Right atrium auricular region (tissue), 2 donors: Measurements from ENCODE around the gene MAGEF1. TPM values are rescaled to one million over a fixed set of nuclear protein-coding genes. Genes with fewer than 3 reads are reported as not detected.

ENCODE experiments used
- DNase-seq: peaks from one replicate; pipeline ENCODE4 v3.0.0-alpha.2; 2019; ENCODE audit warnings: low spot score
- H3K27ac ChIP-seq, 2 donors: fragments of 200-600 bp; sonication (generic); 1 replicate in 1 of 2; 2 replicates in 1 of 2; pipeline ENCODE4 v1.5.1; 2016 to 2019
- H3K27me3 ChIP-seq, 2 donors: fragments of 200-600 bp; sonication (generic); one replicate each; pipeline versions ENCODE4 v1.5.1 to v1.6.0; 2017 to 2019
- H3K36me3 ChIP-seq: fragments of 200-600 bp; sonication (generic); one replicate; pipeline ENCODE4 v1.5.1; 2016
- H3K4me1 ChIP-seq, 2 donors: fragments of 200-600 bp; sonication (generic); one replicate each; pipeline versions ENCODE4 v1.5.1 to v1.6.0; 2017 to 2019
- H3K4me3 ChIP-seq, 2 donors: fragments of 200-600 bp; sonication (generic); 1 replicate in 1 of 2; 2 replicates in 1 of 2; pipeline ENCODE4 v1.5.1; 2017 to 2019; ENCODE audit warnings: mild to moderate bottlenecking in 1 of 2, moderate library complexity in 1 of 2
- H3K9me3 ChIP-seq, 2 donors: fragments of 200-600 bp; sonication (generic); one replicate each; pipeline ENCODE4 v1.5.1; 2019
- CTCF ChIP-seq, 2 donors: fragments of 200-600 bp; sonication (generic); IDR thresholded peaks; one replicate each; pipeline ENCODE4 v1.5.1; 2019; ENCODE audit warnings: antibody characterized with exemption in 2 of 2
- total RNA-seq, 2 donors: library from RNA; depleted of rRNA; stranded (reverse); fragments of >200 nt; gene quantifications; one replicate each; pipeline ENCODE4 v1.1.0, GENCODE V29; 2016

The MAGEF1 gene
- total RNA-seq, 2 donors from 2014 or later: 26.9 to 32.2 TPM

GRCh38 chr3:184713521-184713920 is 1.7 kb upstream of the MAGEF1 start:
- Histone ChIP-seq H3K36me3 (no peaks in the 10 kb centered on the region), H3K4me1 (peaks cover 0 to 48% of the 10 kb centered on the region in 2 donors), H3K27me3 (no peaks in the 10 kb centered on the region), H3K9me3 (no peaks in the 10 kb centered on the region), H3K27ac (no peak overlapping the region), H3K4me3 (no peak overlapping the region)
- no peak for TF ChIP-seq CTCF (IDR thresholded peaks at IDR 0.05)
- peak; percentile 52 for DNase-seq

DNA sequence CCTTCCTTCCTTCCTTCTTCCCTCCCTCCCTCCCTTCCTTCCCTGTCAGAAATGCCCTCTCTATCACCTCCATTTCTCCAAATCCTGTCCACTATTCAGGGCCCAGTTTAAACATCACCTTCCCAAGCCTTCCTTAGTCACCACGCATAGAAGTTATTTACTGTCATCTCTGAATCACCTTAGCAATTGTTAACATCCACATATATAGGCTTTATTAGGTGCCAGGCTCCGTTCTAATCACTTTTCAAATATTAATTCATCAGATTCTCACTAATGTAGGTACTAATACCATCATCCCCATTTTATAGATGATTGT is 1.1 kb upstream of the MAGEF1 start:
- no peak for TF ChIP-seq CTCF (IDR thresholded peaks at IDR 0.05)
- no peak overlapping the region for H3K27ac ChIP-seq
- peaks cover 0 to 48% of the 10 kb centered on the region in 2 donors for H3K4me1 ChIP-seq
- H3K9me3 ChIP-seq: no peaks in the 10 kb centered on the region
- no peak overlapping the region for H3K4me3 ChIP-seq
- no peak for DNase-seq
- H3K36me3 ChIP-seq: no peaks in the 10 kb centered on the region
- no peaks in the 10 kb centered on the region for H3K27me3 ChIP-seq

DNA sequence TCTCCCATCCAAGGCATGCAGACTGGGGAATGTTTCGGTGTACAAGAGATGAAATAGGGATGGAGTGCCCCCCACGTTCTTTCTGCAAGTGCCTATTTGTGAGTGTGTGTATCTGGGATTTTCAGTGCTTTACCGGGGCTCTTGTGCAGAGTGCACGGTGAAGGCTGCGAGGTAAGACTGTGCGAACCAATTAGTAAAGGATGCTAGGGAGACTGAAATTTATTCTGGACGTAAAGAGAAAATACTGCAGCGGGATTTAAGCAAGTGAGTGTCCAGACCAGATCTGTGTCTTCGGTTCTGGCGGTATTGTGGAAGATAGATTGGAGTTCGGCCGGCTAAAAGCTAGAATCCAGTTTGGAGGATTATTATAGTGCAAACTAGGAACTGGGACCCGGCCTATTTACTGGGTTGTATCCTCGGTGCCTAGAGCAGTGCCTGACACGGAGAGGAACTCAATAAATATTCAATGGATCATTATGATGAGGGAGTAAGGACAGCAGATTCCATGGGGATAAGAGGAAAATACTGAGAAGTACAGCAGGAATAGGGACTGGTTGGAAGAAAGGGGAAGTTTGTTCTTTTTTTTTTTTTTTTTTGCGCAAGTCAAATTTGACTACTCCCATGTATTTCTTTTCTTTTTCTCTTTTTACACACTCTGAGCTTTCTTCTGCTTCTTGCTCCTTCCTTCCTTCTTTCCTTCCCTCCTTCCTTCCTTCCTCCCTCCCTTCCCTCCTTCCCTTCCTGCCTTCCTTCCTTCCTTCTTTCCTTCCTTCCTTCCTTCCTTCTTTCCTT is 580 bp upstream of the MAGEF1 start:
- no peaks in the 10 kb centered on the region for H3K9me3 ChIP-seq
- no peak for DNase-seq
- TF ChIP-seq CTCF (IDR thresholded peaks at IDR 0.05): no peak
- H3K4me1 ChIP-seq: peaks cover 0 to 43% of the 10 kb centered on the region in 2 donors
- no peaks in the 10 kb centered on the region for H3K36me3 ChIP-seq
- H3K27ac ChIP-seq: peak overlapping the region; percentile 89 to 96
- H3K27me3 ChIP-seq: no peaks in the 10 kb centered on the region
- H3K4me3 ChIP-seq: peak overlapping the region; percentile 81 to 85

GRCh38 chr3:184710870-184711492 is 883 bp downstream of the MAGEF1 start:
- H3K4me1 ChIP-seq: peaks cover 0 to 30% of the 10 kb centered on the region in 2 donors
- no peaks in the 10 kb centered on the region for H3K27me3 ChIP-seq
- no peaks in the 10 kb centered on the region for H3K9me3 ChIP-seq
- DNase-seq: peak; percentile 59
- H3K4me3 ChIP-seq: peak overlapping the region; percentile 81 to 85
- H3K27ac ChIP-seq: peak overlapping the region; percentile 89 to 96
- TF ChIP-seq CTCF (IDR thresholded peaks at IDR 0.05): no peak
- no peaks in the 10 kb centered on the region for H3K36me3 ChIP-seq

DNA sequence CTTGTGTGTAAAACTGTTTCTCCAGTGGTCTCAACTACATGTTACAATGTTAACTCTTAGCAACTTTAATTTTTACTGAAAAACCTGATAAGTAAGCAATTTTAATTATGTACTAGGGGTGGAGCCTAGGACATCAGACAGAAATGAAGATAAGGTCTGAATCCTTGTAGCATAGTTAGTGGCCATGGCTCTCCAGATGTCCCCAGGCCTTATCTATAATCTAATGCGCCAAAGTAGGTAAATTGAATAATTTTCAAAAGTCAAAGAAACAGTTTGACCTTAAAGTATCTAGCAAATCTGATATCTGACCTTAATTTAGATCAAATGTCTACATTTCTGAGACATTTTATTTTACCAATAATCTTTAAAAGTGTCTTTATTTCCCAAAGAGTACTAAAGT is 8.2 kb downstream of the MAGEF1 start:
- Histone ChIP-seq H3K4me3 (no peak overlapping the region), H3K27me3 (no peaks in the 10 kb centered on the region), H3K4me1 (no peaks in the 10 kb centered on the region), H3K36me3 (no peaks in the 10 kb centered on the region), H3K27ac (no peak overlapping the region), H3K9me3 (no peaks in the 10 kb centered on the region)
- no peak for DNase-seq
- no peak for TF ChIP-seq CTCF (IDR thresholded peaks at IDR 0.05)
